ENCODE measurements around the gene GALNT18.

GRCh38 chr11:11459578-11459977 lies 162.2 kb downstream of the GALNT18 start:
- TF ChIP-seq CTCF (IDR thresholded peaks at IDR 0.05) (no peak), POLR2A (IDR thresholded peaks at IDR 0.05) (no peak)
